Lower leg skin (tissue), 3 donors: ENCODE data around the gene ADAM8.

ENCODE experiments used
- CTCF ChIP-seq, 3 donors: fragments of 450-650 bp; IDR thresholded peaks; one replicate each; pipeline ENCODE4 v1.5.1; 2016; ENCODE audit warnings: antibody characterized with exemption in 3 of 3, mild to moderate bottlenecking in 3 of 3, moderate library complexity in 2 of 3
- POLR2A ChIP-seq, 2 donors: fragments of 450-650 bp; IDR thresholded peaks; one replicate each; pipeline ENCODE4 v1.6.1; 2016 to 2017; ENCODE audit warnings: antibody characterized with exemption in 2 of 2, mild to moderate bottlenecking in 1 of 2, moderate library complexity in 1 of 2

GRCh38 chr10:133226251-133226808 lies 50.3 kb downstream of the ADAM8 start:
- TF ChIP-seq CTCF (IDR thresholded peaks at IDR 0.05) (no peak), POLR2A (IDR thresholded peaks at IDR 0.05) (no peak)
